Esophagus squamous epithelium (tissue), 4 donors: ENCODE measurements around the gene ITGB7.

Source experiments
- CTCF ChIP-seq, 6 experiments: fragments of 450-650 bp in 4 of 6; fragments of 200-600 bp in 2 of 6; sonication (generic) in 2 of 6; IDR thresholded peaks; one replicate each; pipeline ENCODE4 v1.5.1; 2016 to 2019; ENCODE audit warnings: antibody characterized with exemption in 6 of 6, mild to moderate bottlenecking in 4 of 6, moderate library complexity in 4 of 6
- POLR2A ChIP-seq, 4 donors: fragments of 450-650 bp; IDR thresholded peaks; one replicate each; pipeline ENCODE4 v1.6.1; 2017; ENCODE audit warnings: antibody characterized with exemption in 4 of 4, mild to moderate bottlenecking in 4 of 4, moderate library complexity in 3 of 4

- TF ChIP-seq CTCF (IDR thresholded peaks at IDR 0.05), result no peak
- TF ChIP-seq POLR2A (IDR thresholded peaks at IDR 0.05), result no peak
Measured at GRCh38 chr12:53147653-53148052, 59.4 kb downstream of the ITGB7 start.
